NB4 (cell line): ENCODE results near the gene PLXDC2.

Source experiments
- CTCF ChIP-seq: IDR thresholded peaks from one replicate; pipeline ENCODE4 v1.5.1; 2012; ENCODE audit warnings: low read depth, low read length
- POLR2A ChIP-seq: IDR thresholded peaks from 2 replicates; pipeline ENCODE4 v1.6.1; 2011; ENCODE audit warnings: mild to moderate bottlenecking; ENCODE audit not compliant: insufficient read length; ENCODE audit errors: extremely low read depth

GRCh38 chr10:19971343-19972052 lies 155.3 kb downstream of the PLXDC2 start:
- no peak for TF ChIP-seq CTCF
- no peak for TF ChIP-seq POLR2A
